GM19463 (cell line): ENCODE data around the gene SENP1.

Source experiments
- ATAC-seq: cut with Tn5 transposase; IDR thresholded peaks from one replicate; pipeline ENCODE4 v1.9.1; 2021; ENCODE audit warnings: mild to moderate bottlenecking, moderate library complexity; ENCODE audit not compliant: unreplicated experiment

The SENP1 gene

DNA sequence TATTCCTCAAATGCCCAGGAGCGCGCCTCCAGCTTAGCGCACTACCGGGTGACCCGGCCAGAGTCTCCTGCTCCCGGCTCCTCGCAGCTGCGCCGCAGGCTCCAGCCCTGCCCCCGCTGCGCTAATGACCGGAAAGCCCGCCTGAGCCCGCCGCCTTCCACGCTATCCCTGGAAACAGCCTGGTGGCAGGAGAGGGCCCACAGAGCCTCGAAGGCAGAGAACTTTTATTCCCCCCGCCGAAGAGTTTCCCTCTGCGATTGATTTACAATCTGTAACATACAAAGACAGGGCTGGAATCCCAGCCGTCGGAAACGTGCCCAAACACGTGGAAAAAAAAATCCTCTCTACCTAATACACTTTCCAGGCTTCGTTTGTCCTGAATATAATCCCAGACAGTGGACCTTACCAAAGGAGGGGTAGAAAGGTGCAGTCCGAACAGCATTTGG is 103.1 kb downstream of the SENP1 start:
- no peak for ATAC-seq

GRCh38 chr12:48002414-48002730 is 103.5 kb downstream of the SENP1 start:
- no peak for ATAC-seq

GRCh38 chr12:48001505-48002413 is 104.1 kb downstream of the SENP1 start:
- no peak for ATAC-seq

DNA sequence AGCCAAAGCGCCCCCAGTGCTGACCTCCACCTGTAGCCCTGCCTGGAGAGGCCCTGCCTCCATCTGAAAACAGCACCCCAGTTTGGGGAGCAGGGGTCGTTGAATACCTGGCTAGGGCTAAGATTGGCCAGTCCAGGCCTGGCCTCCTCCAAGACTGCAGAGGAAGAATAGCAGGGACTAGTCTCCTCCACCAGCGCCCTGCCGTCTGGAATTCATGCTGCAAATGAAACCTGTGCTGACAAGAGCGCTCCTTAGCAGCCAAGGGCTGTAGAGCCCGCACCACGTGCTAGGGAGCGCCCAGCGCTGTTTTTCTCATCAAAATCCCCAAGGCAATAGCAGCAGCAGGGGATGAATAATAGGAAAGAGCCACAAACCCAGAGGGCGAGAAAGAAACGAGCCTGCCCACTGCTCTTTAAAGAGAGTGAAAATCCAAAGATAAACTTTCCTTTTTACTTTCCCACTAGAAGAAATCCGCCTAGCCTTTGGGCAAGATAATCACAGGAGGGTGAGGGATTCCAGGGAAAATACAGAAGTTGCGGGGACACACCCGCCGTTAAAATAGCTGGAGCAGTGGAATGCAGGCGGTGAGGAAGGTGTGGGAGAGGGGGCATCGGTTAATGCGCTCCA is 104.9 kb downstream of the SENP1 start:
- no peak for ATAC-seq

- no peak for ATAC-seq
These were observed 106.1 kb downstream of the SENP1 start for GRCh38 chr12:47999816-48000215.

GRCh38 chr12:47997321-47997720 is 108.6 kb downstream of the SENP1 start:
- ATAC-seq = no peak

GRCh38 chr12:47995981-47996401 is 109.9 kb downstream of the SENP1 start:
- no peak for ATAC-seq

- no peak for ATAC-seq
These were observed 112.4 kb downstream of the SENP1 start for GRCh38 chr12:47993491-47993890.
